ENCODE data around the gene C21orf91.
A peak's percentile ranks its signal among the peaks of the same experiment; 100 is the strongest.

DNA sequence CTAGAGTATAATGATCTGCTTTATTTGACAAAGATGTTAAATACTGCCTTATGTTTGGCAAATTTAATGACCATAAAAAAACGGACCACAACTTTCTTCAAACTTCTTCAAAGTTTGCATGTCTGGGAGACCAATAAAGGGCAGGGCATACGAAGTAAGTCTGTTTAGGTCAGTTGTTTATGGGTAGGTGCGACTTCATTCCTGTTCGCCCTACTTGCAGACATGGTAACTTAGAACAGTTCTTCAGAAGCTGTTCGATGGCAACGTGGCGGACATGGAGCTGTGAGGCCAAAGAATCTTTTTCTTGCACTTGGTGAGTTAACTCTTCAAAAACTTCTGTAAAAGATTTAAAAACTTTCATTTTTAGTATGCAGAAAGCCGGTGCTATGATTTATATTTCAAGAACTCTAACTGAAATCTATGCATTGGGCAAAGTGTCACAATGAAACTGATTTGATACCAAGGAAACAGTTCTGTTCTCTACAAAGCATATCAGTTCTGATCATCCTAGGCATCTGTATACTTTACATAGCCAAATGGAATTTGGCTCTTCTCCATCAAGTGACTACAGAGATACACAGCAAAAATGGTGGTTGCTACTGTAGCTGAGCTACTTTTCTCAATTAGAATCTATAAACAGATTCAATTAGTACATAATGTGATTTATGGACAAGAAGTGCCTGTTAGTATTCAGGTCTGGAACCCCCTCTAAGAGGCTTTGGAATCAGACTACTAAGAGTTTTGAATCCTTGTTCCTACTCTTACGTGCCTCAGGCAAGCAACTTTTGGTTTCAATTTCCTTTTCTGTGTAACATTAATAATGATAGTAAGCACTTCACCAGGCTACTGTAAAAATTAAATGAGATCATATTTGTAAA lies 25.7 kb downstream of the C21orf91 start:
- no peak for TF ChIP-seq ARNTL (CRISPR knock-in tag; IDR thresholded peaks at IDR 0.05; ENCODE audit: borderline replicate concordance, low read depth)
- TF ChIP-seq, protein P1, sequence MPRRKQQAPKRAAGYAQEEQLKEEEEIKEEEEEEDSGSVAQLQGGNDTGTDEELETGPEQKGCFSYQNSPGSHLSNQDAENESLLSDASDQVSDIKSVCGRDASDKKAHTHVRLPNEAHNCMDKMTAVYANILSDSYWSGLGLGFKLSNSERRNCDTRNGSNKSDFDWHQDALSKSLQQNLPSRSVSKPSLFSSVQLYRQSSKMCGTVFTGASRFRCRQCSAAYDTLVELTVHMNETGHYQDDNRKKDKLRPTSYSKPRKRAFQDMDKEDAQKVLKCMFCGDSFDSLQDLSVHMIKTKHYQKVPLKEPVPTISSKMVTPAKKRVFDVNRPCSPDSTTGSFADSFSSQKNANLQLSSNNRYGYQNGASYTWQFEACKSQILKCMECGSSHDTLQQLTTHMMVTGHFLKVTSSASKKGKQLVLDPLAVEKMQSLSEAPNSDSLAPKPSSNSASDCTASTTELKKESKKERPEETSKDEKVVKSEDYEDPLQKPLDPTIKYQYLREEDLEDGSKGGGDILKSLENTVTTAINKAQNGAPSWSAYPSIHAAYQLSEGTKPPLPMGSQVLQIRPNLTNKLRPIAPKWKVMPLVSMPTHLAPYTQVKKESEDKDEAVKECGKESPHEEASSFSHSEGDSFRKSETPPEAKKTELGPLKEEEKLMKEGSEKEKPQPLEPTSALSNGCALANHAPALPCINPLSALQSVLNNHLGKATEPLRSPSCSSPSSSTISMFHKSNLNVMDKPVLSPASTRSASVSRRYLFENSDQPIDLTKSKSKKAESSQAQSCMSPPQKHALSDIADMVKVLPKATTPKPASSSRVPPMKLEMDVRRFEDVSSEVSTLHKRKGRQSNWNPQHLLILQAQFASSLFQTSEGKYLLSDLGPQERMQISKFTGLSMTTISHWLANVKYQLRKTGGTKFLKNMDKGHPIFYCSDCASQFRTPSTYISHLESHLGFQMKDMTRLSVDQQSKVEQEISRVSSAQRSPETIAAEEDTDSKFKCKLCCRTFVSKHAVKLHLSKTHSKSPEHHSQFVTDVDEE (CRISPR knock-in tag; IDR thresholded peaks at IDR 0.05): peak; percentile 65; the same call in 1 of the 2 replicates
- TF ChIP-seq CSDC2 (CRISPR knock-in tag; IDR thresholded peaks at IDR 0.05): no peak
- no peak for TF ChIP-seq PPARA (CRISPR knock-in tag; IDR thresholded peaks at IDR 0.05; ENCODE audit: borderline replicate concordance)
- TF ChIP-seq ZFP30 (CRISPR knock-in tag; IDR thresholded peaks at IDR 0.05): no peak
- TF ChIP-seq, protein P2, sequence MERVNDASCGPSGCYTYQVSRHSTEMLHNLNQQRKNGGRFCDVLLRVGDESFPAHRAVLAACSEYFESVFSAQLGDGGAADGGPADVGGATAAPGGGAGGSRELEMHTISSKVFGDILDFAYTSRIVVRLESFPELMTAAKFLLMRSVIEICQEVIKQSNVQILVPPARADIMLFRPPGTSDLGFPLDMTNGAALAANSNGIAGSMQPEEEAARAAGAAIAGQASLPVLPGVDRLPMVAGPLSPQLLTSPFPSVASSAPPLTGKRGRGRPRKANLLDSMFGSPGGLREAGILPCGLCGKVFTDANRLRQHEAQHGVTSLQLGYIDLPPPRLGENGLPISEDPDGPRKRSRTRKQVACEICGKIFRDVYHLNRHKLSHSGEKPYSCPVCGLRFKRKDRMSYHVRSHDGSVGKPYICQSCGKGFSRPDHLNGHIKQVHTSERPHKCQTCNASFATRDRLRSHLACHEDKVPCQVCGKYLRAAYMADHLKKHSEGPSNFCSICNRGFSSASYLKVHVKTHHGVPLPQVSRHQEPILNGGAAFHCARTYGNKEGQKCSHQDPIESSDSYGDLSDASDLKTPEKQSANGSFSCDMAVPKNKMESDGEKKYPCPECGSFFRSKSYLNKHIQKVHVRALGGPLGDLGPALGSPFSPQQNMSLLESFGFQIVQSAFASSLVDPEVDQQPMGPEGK (CRISPR knock-in tag; IDR thresholded peaks at IDR 0.05; ENCODE audit: borderline replicate concordance): no peak
- TF ChIP-seq, protein P3, sequence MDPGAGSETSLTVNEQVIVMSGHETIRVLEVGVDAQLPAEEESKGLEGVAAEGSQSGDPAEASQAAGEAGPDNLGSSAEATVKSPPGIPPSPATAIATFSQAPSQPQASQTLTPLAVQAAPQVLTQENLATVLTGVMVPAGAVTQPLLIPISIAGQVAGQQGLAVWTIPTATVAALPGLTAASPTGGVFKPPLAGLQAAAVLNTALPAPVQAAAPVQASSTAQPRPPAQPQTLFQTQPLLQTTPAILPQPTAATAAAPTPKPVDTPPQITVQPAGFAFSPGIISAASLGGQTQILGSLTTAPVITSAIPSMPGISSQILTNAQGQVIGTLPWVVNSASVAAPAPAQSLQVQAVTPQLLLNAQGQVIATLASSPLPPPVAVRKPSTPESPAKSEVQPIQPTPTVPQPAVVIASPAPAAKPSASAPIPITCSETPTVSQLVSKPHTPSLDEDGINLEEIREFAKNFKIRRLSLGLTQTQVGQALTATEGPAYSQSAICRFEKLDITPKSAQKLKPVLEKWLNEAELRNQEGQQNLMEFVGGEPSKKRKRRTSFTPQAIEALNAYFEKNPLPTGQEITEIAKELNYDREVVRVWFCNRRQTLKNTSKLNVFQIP (CRISPR knock-in tag; IDR thresholded peaks at IDR 0.05; ENCODE audit: borderline replicate concordance, low read depth): no peak
- TF ChIP-seq GLIS3 (CRISPR knock-in tag; IDR thresholded peaks at IDR 0.05): no peak
- TF ChIP-seq ISL1 (CRISPR knock-in tag; IDR thresholded peaks at IDR 0.05): peak; percentile 71
- no peak for TF ChIP-seq ZFP3 (CRISPR knock-in tag; IDR thresholded peaks at IDR 0.05)

Data from SK-N-SH treated with all-trans-retinoic acid at 6 μM for 48 hours (cell line).